Upper lobe of left lung (tissue), 4 donors: ENCODE data around the gene SRPX.
A peak's percentile ranks its signal among the peaks of the same experiment; 100 is the strongest.

ENCODE experiments used
- CTCF ChIP-seq, 6 experiments: fragments of 450-650 bp in 4 of 6; fragments of 200-600 bp in 2 of 6; sonication (generic) in 2 of 6; IDR thresholded peaks; one replicate each; pipeline ENCODE4 v1.5.1; 2016 to 2019; ENCODE audit warnings: antibody characterized with exemption in 6 of 6
- POLR2A ChIP-seq, 4 donors: fragments of 450-650 bp; IDR thresholded peaks; one replicate each; pipeline ENCODE4 v1.5.1; 2016 to 2017; ENCODE audit warnings: antibody characterized with exemption in 4 of 4, mild to moderate bottlenecking in 2 of 4

GRCh38 chrX:38175139-38175538, 45.5 kb downstream of the SRPX start:
- TF ChIP-seq CTCF (IDR thresholded peaks at IDR 0.05) (peak in 2 of 6 experiments; percentile 25 to 44), POLR2A (IDR thresholded peaks at IDR 0.05) (no peak)
